GM15510 (cell line): ENCODE results near the gene KCNJ6.

Experiments
- POLR2A ChIP-seq: IDR thresholded peaks from 3 replicates; pipeline ENCODE4 v1.6.1; 2011; ENCODE audit warnings: borderline replicate concordance; ENCODE audit not compliant: insufficient read length; ENCODE audit errors: extremely low read depth

Gene KCNJ6

GRCh38 chr21:37593740-37594471 lies 322.4 kb downstream of the KCNJ6 start:
- no peak for TF ChIP-seq POLR2A

GRCh38 chr21:37593015-37593414 lies 323.2 kb downstream of the KCNJ6 start:
- no peak for TF ChIP-seq POLR2A

GRCh38 chr21:37592496-37592895 lies 323.8 kb downstream of the KCNJ6 start:
- no peak for TF ChIP-seq POLR2A

GRCh38 chr21:37587635-37588177 lies 328.6 kb downstream of the KCNJ6 start:
- TF ChIP-seq POLR2A, result no peak

- TF ChIP-seq POLR2A, result no peak
Observed at GRCh38 chr21:37587203-37587602, 329.1 kb downstream of the KCNJ6 start.

GRCh38 chr21:37582590-37582989 lies 333.7 kb downstream of the KCNJ6 start:
- TF ChIP-seq POLR2A, result no peak

- TF ChIP-seq POLR2A, result no peak
Observed at GRCh38 chr21:37580666-37581065, 335.6 kb downstream of the KCNJ6 start.

- TF ChIP-seq POLR2A, result no peak
Observed at GRCh38 chr21:37579356-37579755, 336.9 kb downstream of the KCNJ6 start.

- no peak for TF ChIP-seq POLR2A
Observed at GRCh38 chr21:37578471-37579126, 337.7 kb downstream of the KCNJ6 start.

- TF ChIP-seq POLR2A, result no peak
Observed at GRCh38 chr21:37575580-37575979, 340.7 kb downstream of the KCNJ6 start.

- no peak for TF ChIP-seq POLR2A
Observed at GRCh38 chr21:37574751-37575150, 341.5 kb downstream of the KCNJ6 start.

- TF ChIP-seq POLR2A, result no peak
Observed at GRCh38 chr21:37574316-37574715, 341.9 kb downstream of the KCNJ6 start.

- TF ChIP-seq POLR2A, result no peak
Observed at GRCh38 chr21:37571442-37571841, 344.8 kb downstream of the KCNJ6 start.

GRCh38 chr21:37568916-37569315 lies 347.3 kb downstream of the KCNJ6 start:
- no peak for TF ChIP-seq POLR2A

GRCh38 chr21:37568415-37568814 lies 347.8 kb downstream of the KCNJ6 start:
- TF ChIP-seq POLR2A, result no peak
